Activated T-cell treated with anti-CD3 and anti-CD28 coated beads for 4 hours (primary cell): ENCODE data around the gene RBM14.
A peak's percentile ranks its signal among the peaks of the same experiment; 100 is the strongest.
"Not testable (repeated sequence)": the region's sequence is repeated elsewhere in the genome, so short reads cannot be mapped to it uniquely, and the experiment has no call there.

ENCODE experiments used
- DNase-seq: peaks from one replicate; pipeline ENCODE4 v3.0.0-alpha.2; 2020

RBM14 gene

GRCh38 chr11:66638177-66639065, 22.0 kb downstream of the RBM14 start, which contains the start of gene RBM4:
RBM4 (plus strand) TSS chr11:66638703; CDS start chr11:66639712, 1,009 bp downstream.
- DNase-seq = peak; percentile 92

GRCh38 chr11:66639066-66639813, 22.8 kb downstream of the RBM14 start:
- peak; percentile 20 for DNase-seq

GRCh38 chr11:66639814-66640340, 23.4 kb downstream of the RBM14 start:
- DNase-seq = not testable (repeated sequence)

GRCh38 chr11:66641834-66642233, 25.4 kb downstream of the RBM14 start:
- DNase-seq = no peak

- DNase-seq = no peak
Measured at GRCh38 chr11:66643745-66644437, 27.5 kb downstream of the RBM14 start.

GRCh38 chr11:66646828-66647227, 30.4 kb downstream of the RBM14 start:
- DNase-seq = no peak

- DNase-seq = no peak
Measured at GRCh38 chr11:66649903-66650302, 33.5 kb downstream of the RBM14 start.

- no peak for DNase-seq
Measured at GRCh38 chr11:66651016-66651415, 34.6 kb downstream of the RBM14 start.

GRCh38 chr11:66652651-66653050, 36.2 kb downstream of the RBM14 start:
- DNase-seq = no peak

GRCh38 chr11:66653123-66653522, 36.7 kb downstream of the RBM14 start:
- DNase-seq = no peak

- no peak for DNase-seq
Measured at GRCh38 chr11:66659763-66660162, 43.3 kb downstream of the RBM14 start.

- no peak for DNase-seq
Measured at GRCh38 chr11:66663741-66664296, 47.4 kb downstream of the RBM14 start.

GRCh38 chr11:66665369-66665768, 48.9 kb downstream of the RBM14 start:
- no peak for DNase-seq

GRCh38 chr11:66670816-66671215, 54.4 kb downstream of the RBM14 start:
- DNase-seq = no peak

GRCh38 chr11:66674964-66675602, 58.7 kb downstream of the RBM14 start:
- DNase-seq = no peak

- DNase-seq = no peak
Measured at GRCh38 chr11:66676282-66676919, 60.0 kb downstream of the RBM14 start.
